GM19463 (cell line): ENCODE results near the gene TBC1D22A.

Experiments
- ATAC-seq: cut with Tn5 transposase; IDR thresholded peaks from one replicate; pipeline ENCODE4 v1.9.1; 2021; ENCODE audit warnings: mild to moderate bottlenecking, moderate library complexity; ENCODE audit not compliant: unreplicated experiment

The TBC1D22A gene

GRCh38 chr22:46854125-46854870, 91.8 kb downstream of the TBC1D22A start:
- ATAC-seq = no peak

- ATAC-seq = no peak
Observed at GRCh38 chr22:46855681-46856080, 93.2 kb downstream of the TBC1D22A start.

DNA sequence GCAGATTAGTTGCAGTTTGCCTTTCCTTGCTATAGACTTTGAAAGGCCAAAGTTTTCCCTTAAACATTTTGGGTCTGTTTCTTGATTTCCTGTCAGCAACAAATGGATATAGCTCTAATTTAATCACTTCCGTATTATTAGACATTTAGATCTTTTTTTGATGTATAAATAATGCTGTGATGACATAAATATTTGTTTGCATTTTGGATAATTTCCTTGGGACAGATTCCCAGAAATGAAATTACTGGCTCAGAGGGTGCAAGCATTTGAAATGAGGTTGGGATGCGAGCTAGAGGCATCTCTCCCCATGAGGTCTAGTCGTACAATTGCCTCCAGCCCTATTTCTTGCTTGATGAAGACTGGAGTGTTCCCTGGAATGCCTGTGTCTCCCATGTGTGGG, 94.2 kb downstream of the TBC1D22A start:
- ATAC-seq = no peak

DNA sequence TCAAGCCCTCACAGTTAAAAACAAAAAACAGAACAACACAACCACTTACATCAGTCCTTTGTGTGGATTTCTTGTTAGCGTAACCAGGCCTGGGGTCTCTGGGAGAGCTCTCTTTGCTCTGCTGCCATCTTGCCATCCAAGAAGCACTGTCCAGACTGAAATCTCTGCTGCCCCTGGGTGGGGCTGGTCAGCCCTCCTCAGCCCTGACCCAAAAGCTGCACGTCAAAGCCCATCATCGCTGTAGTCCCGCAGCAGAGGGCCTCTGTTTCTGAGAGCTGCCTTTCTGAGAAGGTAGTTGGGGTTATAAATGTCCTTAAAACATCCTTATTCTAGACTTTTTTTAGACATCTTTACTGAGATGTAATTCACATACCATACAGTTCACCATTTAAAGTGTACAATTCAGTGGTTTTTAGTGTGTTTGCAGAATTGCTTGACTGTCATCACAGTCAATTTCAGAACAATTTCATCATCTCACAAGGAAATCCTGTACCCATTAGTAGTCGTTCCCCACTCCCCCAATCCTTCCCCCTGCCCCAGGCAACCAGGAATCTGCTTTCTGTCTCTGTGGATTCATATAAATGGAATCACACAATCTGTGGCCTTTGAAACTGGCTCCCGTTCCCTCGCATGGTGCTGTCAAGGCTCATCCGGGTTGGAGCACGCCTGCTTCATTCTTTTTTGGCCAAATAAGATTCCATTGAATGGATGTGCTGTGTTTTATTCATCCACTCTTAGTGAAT, 94.9 kb downstream of the TBC1D22A start:
- no peak for ATAC-seq

DNA sequence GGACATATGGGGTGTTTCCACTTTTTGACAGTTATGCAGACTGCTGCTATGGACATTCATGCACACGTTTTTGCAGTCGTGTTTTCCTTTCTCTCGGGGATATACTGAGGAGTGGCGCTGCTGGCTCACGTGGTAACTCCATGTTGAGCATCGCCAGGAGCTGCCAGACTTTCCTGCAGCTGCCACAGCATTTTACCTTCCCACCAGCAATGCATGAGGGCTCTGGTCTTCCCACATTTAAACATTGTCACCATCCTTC, 95.4 kb downstream of the TBC1D22A start:
- no peak for ATAC-seq

DNA sequence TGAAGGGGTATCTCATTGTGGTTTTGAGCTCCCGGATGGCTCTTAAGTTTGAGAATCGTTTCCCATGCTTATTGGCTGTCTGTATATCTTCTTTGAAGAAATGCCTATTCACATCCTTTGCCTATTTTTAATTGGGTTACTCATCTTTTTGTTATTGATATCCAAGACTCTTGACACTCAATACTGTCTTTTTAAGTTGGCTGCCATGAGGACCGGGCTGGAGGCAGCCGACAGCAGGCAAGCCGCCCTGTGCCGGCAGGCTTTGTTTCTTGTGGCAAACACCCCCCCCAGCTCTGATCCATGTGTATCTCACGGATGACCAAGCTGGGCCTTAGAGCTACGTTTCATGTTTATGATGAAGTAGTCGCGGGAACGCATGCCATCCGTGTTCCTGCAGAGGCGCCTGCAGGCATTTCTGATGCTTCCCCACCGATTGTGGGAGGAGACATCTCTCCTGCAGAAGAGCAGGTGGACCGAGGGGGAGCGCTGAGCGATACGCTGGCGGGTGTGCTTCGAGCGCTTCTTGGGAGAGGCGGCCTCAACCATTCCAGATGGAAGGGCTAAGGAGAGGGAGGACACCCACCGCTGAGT, 95.8 kb downstream of the TBC1D22A start:
- ATAC-seq = no peak

- no peak for ATAC-seq
Observed at GRCh38 chr22:46860562-46860961, 98.1 kb downstream of the TBC1D22A start.

DNA sequence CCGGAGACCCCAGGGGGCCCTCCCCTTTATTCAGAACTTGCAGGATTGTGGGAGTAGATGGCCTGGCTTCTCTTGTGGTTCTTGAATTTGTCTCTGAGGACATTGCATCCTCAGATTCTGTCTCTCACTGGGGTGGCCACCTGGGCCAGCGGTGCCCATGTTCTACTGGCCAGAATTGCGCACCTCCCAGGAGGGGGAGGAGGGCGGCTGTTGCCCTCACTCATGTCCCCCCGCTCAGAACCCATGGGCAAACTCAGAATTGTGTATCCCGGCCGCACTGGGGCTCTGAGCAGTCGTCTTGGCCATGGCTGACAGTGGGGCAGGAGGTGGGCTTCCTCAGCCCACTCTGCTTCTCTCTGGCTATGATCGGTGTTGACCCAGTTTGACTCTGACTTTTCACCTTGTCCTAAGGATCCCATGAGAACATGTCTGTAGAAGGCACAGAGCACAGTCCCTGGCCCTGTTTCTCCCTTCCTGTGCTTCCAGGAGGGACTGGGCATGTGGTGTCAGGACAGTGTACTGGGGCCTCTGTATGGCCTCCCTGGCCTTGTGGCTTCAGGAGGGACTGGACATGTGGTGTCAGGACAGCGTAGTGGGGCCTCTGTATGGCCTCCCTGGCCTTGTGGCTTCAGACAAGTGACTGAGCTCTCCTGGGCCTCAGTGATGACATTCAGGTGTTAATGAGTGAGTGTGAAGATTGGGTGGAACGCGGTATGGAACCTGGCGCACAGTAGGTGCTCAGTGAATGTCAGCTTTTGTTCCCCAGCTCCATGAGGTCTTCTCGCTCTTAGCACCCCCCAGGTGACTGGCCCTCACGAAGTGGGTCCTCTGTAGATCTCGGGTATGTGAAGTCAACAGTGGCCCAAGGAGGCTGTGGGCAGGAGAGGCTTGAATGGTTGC, 99.3 kb downstream of the TBC1D22A start:
- ATAC-seq = no peak

- no peak for ATAC-seq
Observed at GRCh38 chr22:46862418-46863324, 100.2 kb downstream of the TBC1D22A start.

GRCh38 chr22:46863794-46864193, 101.3 kb downstream of the TBC1D22A start:
- ATAC-seq = no peak

- ATAC-seq = no peak
Observed at GRCh38 chr22:46864314-46865051, 102.0 kb downstream of the TBC1D22A start.

GRCh38 chr22:46865052-46865434, 102.6 kb downstream of the TBC1D22A start:
- ATAC-seq = no peak

- ATAC-seq = no peak
Observed at GRCh38 chr22:46865642-46866041, 103.2 kb downstream of the TBC1D22A start.

DNA sequence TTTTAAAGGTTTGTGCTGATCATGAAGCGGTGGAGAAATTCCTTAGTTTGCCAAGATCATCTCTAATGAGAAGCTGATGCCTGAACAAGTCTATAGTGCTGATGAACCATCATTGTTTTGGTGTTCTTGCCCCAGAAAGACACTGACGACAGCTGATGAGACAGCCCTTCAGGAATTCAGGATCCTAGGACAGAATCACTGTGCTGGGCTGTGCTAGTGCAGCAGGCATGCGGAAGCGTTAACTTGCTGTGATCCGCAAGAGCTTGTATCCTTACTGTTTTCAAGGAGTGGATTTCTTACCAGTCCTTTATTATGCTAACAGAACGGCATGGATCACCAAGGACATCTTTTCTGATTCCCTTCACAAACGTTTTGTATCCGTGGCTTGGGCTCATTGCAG, 104.1 kb downstream of the TBC1D22A start:
- no peak for ATAC-seq

DNA sequence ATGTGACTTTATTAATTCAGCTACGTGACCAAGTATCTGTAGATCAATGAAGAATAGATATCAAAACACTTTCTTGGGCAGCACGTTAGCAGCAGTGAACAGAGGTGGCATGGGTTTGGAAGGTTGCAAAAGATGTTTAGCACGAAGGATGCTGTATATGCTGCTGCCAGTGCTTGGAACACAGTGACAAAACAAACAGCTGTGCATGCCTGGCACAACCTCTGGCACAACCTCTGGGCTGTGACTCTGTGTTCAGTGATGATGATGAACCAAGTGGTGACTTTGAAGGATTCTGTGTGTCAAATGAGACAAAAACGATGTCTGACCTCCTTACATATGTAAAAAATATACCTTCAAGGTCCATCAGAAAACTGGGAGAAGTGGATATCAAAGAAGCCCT, 104.7 kb downstream of the TBC1D22A start:
- no peak for ATAC-seq

DNA sequence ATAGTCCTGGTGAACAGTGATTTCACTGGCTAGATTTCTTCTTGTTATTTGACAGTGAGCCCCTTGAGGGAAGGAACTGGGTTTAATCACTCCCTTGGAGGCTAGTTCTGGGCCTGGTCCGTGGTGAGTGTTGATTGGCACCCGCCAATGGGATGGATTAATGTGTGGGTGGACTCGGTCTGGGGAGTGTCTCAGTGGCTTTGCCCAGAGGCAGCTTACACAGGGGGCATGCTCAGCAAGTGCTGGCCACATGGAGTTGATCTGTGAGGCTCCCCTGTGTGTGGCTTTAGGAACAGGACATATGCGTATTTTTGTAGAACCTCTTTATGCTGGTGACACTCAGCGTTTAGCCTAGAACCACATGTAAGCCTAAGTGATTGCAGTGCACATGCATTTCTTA, 106.9 kb downstream of the TBC1D22A start:
- no peak for ATAC-seq

- ATAC-seq = no peak
Observed at GRCh38 chr22:46869831-46870441, 107.5 kb downstream of the TBC1D22A start.

GRCh38 chr22:46871826-46872225, 109.4 kb downstream of the TBC1D22A start:
- ATAC-seq = no peak

GRCh38 chr22:46875089-46875488, 112.6 kb downstream of the TBC1D22A start:
- no peak for ATAC-seq
